MM.1S (cell line): ENCODE results near the gene CLDN25.

Experiments
- DNase-seq: peaks from one replicate; pipeline ENCODE4 v3.0.0-alpha.2; 2015
- H2AFZ ChIP-seq: fragments of 300-600 bp; sonication (generic); 2 replicates; pipeline ENCODE4 v1.6.0; 2016; ENCODE audit warnings: antibody characterized with exemption, low read length
- H3F3A ChIP-seq: fragments of 300-600 bp; sonication (generic); 2 replicates; pipeline ENCODE4 v1.6.1; 2016; ENCODE audit warnings: mild to moderate bottlenecking, antibody characterized with exemption, low read length, moderate library complexity, mixed read lengths; ENCODE audit not compliant: insufficient read depth
- H3K27ac ChIP-seq: fragments of 300-600 bp; sonication (generic); 2 replicates; pipeline ENCODE4 v1.5.1; 2016; ENCODE audit warnings: mild to moderate bottlenecking, low read length
- H3K27me3 ChIP-seq: fragments of 300-600 bp; sonication (generic); replicated peaks from 2 replicates; pipeline ENCODE4 v1.6.0; 2016; ENCODE audit warnings: low read length; ENCODE audit not compliant: insufficient read depth
- H3K36me3 ChIP-seq: fragments of 300-600 bp; sonication (generic); replicated peaks from 2 replicates; pipeline ENCODE4 v1.6.1; 2016; ENCODE audit warnings: mild to moderate bottlenecking, low read length, mixed read lengths; ENCODE audit not compliant: insufficient read depth
- H3K4me1 ChIP-seq: fragments of 300-600 bp; sonication (generic); 2 replicates; pipeline ENCODE4 v1.6.1; 2016; ENCODE audit warnings: low read length, mixed read lengths
- H3K4me2 ChIP-seq: fragments of 300-600 bp; sonication (generic); 2 replicates; pipeline ENCODE4 v1.6.0; 2016; ENCODE audit warnings: low read depth, low read length
- H3K4me3 ChIP-seq: fragments of 300-600 bp; sonication (generic); 2 replicates; pipeline ENCODE4 v1.5.1; 2016; ENCODE audit warnings: low read length, mixed read lengths
- H3K79me2 ChIP-seq: fragments of 300-600 bp; sonication (generic); 2 replicates; pipeline ENCODE4 v1.6.1; 2016; ENCODE audit warnings: mixed run types, low read length, mixed read lengths
- H3K9ac ChIP-seq: fragments of 300-600 bp; sonication (generic); 2 replicates; pipeline ENCODE4 v1.6.1; 2016; ENCODE audit warnings: low read length, mixed read lengths
- H3K9me2 ChIP-seq: fragments of 300-600 bp; sonication (generic); replicated peaks from 2 replicates; pipeline ENCODE4 v1.6.1; 2016; ENCODE audit warnings: mild to moderate bottlenecking, low read length, mixed read lengths; ENCODE audit not compliant: insufficient read depth
- H3K9me3 ChIP-seq: fragments of 300-600 bp; sonication (generic); replicated peaks from 2 replicates; pipeline ENCODE4 v1.6.1; 2016; ENCODE audit warnings: mild to moderate bottlenecking, low read length, mixed read lengths; ENCODE audit not compliant: insufficient read depth
- H4K20me1 ChIP-seq: fragments of 300-600 bp; sonication (generic); 2 replicates; pipeline ENCODE4 v1.6.1; 2016; ENCODE audit warnings: mild to moderate bottlenecking, low read length, moderate library complexity, mixed read lengths; ENCODE audit not compliant: insufficient read depth
- CTCF ChIP-seq: fragments of 300-600 bp; sonication (generic); IDR thresholded peaks from 2 replicates; pipeline ENCODE4 v1.5.1; 2016; ENCODE audit warnings: antibody characterized with exemption, low read length, mixed read lengths
- EZH2 ChIP-seq: fragments of 300-600 bp; sonication (generic); optimal IDR thresholded peaks from 2 replicates; pipeline ENCODE3; 2017; ENCODE audit warnings: low read depth, mild to moderate bottlenecking, antibody characterized with exemption, low read length, mixed read lengths
- EZH2phosphoT487 ChIP-seq: fragments of 300-600 bp; sonication (generic); IDR thresholded peaks from 2 replicates; pipeline ENCODE4 v1.6.1; 2018; ENCODE audit warnings: antibody characterized with exemption, low read length

Gene CLDN25

GRCh38 chr11:113773416-113774173, 6.0 kb upstream of the CLDN25 start, which contains the start of gene ZW10:
ZW10 (minus strand) TSS chr11:113773692; CDS start chr11:113773666, 26 bp downstream.
- H3K36me3 ChIP-seq: no peaks in the 10 kb centered on the region
- peaks cover 43% of the 10 kb centered on the region for H3K79me2 ChIP-seq
- TF ChIP-seq EZH2phosphoT487: no peak
- TF ChIP-seq CTCF: peak; percentile 81
- H3K9me3 ChIP-seq: no peaks in the 10 kb centered on the region
- H3K27ac ChIP-seq: peak within 1 kb of the TSS; percentile 30; the same call in 1 of the 2 replicates
- no peaks in the 10 kb centered on the region for H4K20me1 ChIP-seq
- H3K9me2 ChIP-seq: no peaks in the 10 kb centered on the region
- peak within 1 kb of the TSS; percentile 98 for H2AFZ ChIP-seq
- 0 out of 2 replicates have a peak, but pooled peaks cover 3% of the 10 kb centered on the region for H3K4me1 ChIP-seq
- H3K4me3 ChIP-seq: peak within 1 kb of the TSS; percentile 97
- peak within 1 kb of the TSS; percentile 93 for H3K9ac ChIP-seq
- peak within 1 kb of the TSS; percentile 54 for H3K4me2 ChIP-seq
- H3K27me3 ChIP-seq: no peaks in the 10 kb centered on the region
- DNase-seq: peak; percentile 95
- H3F3A ChIP-seq: no peaks in the 10 kb centered on the region

- 0 out of 2 replicates have a peak, but pooled peaks cover 3% of the 10 kb centered on the region for H3K4me1 ChIP-seq
- H3K9me3 ChIP-seq: no peaks in the 10 kb centered on the region
- H4K20me1 ChIP-seq: no peaks in the 10 kb centered on the region
- H3F3A ChIP-seq: no peaks in the 10 kb centered on the region
- peak overlapping the region; percentile 97 for H3K4me3 ChIP-seq
- peak overlapping the region; percentile 98 for H2AFZ ChIP-seq
- H3K27me3 ChIP-seq: no peaks in the 10 kb centered on the region
- H3K9ac ChIP-seq: peak overlapping the region; percentile 93; the same call in 1 of the 2 replicates
- peaks cover 37% of the 10 kb centered on the region for H3K79me2 ChIP-seq
- H3K27ac ChIP-seq: no peak overlapping the region
- no peak for TF ChIP-seq EZH2
- TF ChIP-seq CTCF: no peak
- no peak for TF ChIP-seq EZH2phosphoT487
- no peaks in the 10 kb centered on the region for H3K9me2 ChIP-seq
- DNase-seq: no peak
- H3K36me3 ChIP-seq: no peaks in the 10 kb centered on the region
- peak overlapping the region; percentile 40 for H3K4me2 ChIP-seq
These were observed 5.5 kb upstream of the CLDN25 start for GRCh38 chr11:113774174-113774503.

GRCh38 chr11:113778111-113778910, 1.3 kb upstream of the CLDN25 start:
- no peaks in the 10 kb centered on the region for H3K9me3 ChIP-seq
- no peak overlapping the region for H3K4me2 ChIP-seq
- TF ChIP-seq EZH2 (no peak), EZH2phosphoT487 (no peak), CTCF (no peak)
- no peak overlapping the region for H3K4me3 ChIP-seq
- H2AFZ ChIP-seq: no peak overlapping the region
- H4K20me1 ChIP-seq: no peaks in the 10 kb centered on the region
- no peaks in the 10 kb centered on the region for H3K27me3 ChIP-seq
- H3K9ac ChIP-seq: no peak overlapping the region
- no peaks in the 10 kb centered on the region for H3F3A ChIP-seq
- no peaks in the 10 kb centered on the region for H3K9me2 ChIP-seq
- H3K79me2 ChIP-seq: peaks cover 2% of the 10 kb centered on the region
- no peaks in the 10 kb centered on the region for H3K36me3 ChIP-seq
- DNase-seq: no peak
- no peak overlapping the region for H3K27ac ChIP-seq
- 0 out of 2 replicates have a peak, but pooled peaks cover 3% of the 10 kb centered on the region for H3K4me1 ChIP-seq
